ENCODE results near the gene DIRAS2.
"Not testable (repeated sequence)": the region's sequence is repeated elsewhere in the genome, so short reads cannot be mapped to it uniquely, and the experiment has no call there.

DIRAS2 gene

GRCh38 chr9:90642570-90643539, at the start of gene DIRAS2:
Gene DIRAS2, minus strand, starts transcription at chr9:90642824. Its CDS starts 28,997 bp downstream, at chr9:90613827.
- no peak for DNase-seq
- TF ChIP-seq POLR2A (IDR thresholded peaks at IDR 0.05; ENCODE audit: low read length) (no peak), GATA1 (IDR thresholded peaks at IDR 0.05; ENCODE audit: low read depth, low read length) (no peak)

GRCh38 chr9:90684736-90685135, 42.1 kb upstream of the DIRAS2 start:
- TF ChIP-seq POLR2A (IDR thresholded peaks at IDR 0.05; ENCODE audit: low read length) (no peak), GATA1 (IDR thresholded peaks at IDR 0.05; ENCODE audit: low read depth, low read length) (no peak)
- no peak for DNase-seq

- no peak for DNase-seq
- TF ChIP-seq POLR2A (IDR thresholded peaks at IDR 0.05; ENCODE audit: low read length) (no peak), GATA1 (IDR thresholded peaks at IDR 0.05; ENCODE audit: low read depth, low read length) (no peak)
These were observed 41.5 kb upstream of the DIRAS2 start for GRCh38 chr9:90684106-90684505.

- TF ChIP-seq GATA1 (IDR thresholded peaks at IDR 0.05; ENCODE audit: low read depth, low read length) (no peak), POLR2A (IDR thresholded peaks at IDR 0.05; ENCODE audit: low read length) (no peak)
These were observed 37.9 kb upstream of the DIRAS2 start for GRCh38 chr9:90680534-90680933.

GRCh38 chr9:90665072-90665471, 22.4 kb upstream of the DIRAS2 start:
- no peak for DNase-seq
- TF ChIP-seq GATA1 (IDR thresholded peaks at IDR 0.05; ENCODE audit: low read depth, low read length) = no peak
- TF ChIP-seq POLR2A (IDR thresholded peaks at IDR 0.05; ENCODE audit: low read length) = no peak

More at GRCh38 chr9:90680534-90680933, 37.9 kb upstream of the DIRAS2 start:
- no peak for DNase-seq

- DNase-seq = no peak
- TF ChIP-seq GATA1 (IDR thresholded peaks at IDR 0.05; ENCODE audit: low read depth, low read length) (no peak), POLR2A (IDR thresholded peaks at IDR 0.05; ENCODE audit: low read length) (no peak)
These were observed 17.2 kb upstream of the DIRAS2 start for GRCh38 chr9:90659650-90660364.

GRCh38 chr9:90658783-90659182, 16.2 kb upstream of the DIRAS2 start:
- no peak for TF ChIP-seq POLR2A (IDR thresholded peaks at IDR 0.05; ENCODE audit: low read length)
- no peak for TF ChIP-seq GATA1 (IDR thresholded peaks at IDR 0.05; ENCODE audit: low read depth, low read length)
- DNase-seq = no peak

- no peak for DNase-seq
- TF ChIP-seq GATA1 (IDR thresholded peaks at IDR 0.05; ENCODE audit: low read depth, low read length) (no peak), POLR2A (IDR thresholded peaks at IDR 0.05; ENCODE audit: low read length) (no peak)
These were observed 15.6 kb upstream of the DIRAS2 start for GRCh38 chr9:90658181-90658580.

- not testable (repeated sequence) for DNase-seq
These were observed 14.3 kb upstream of the DIRAS2 start for GRCh38 chr9:90656876-90657275.

- DNase-seq = no peak
- TF ChIP-seq POLR2A (IDR thresholded peaks at IDR 0.05; ENCODE audit: low read length) (no peak), GATA1 (IDR thresholded peaks at IDR 0.05; ENCODE audit: low read depth, low read length) (no peak)
These were observed 8.6 kb upstream of the DIRAS2 start for GRCh38 chr9:90651246-90651645.

GRCh38 chr9:90647843-90648242, 5.2 kb upstream of the DIRAS2 start:
- DNase-seq = no peak
- TF ChIP-seq POLR2A (IDR thresholded peaks at IDR 0.05; ENCODE audit: low read length) = no peak
- TF ChIP-seq GATA1 (IDR thresholded peaks at IDR 0.05; ENCODE audit: low read depth, low read length) = no peak

- no peak for TF ChIP-seq POLR2A (IDR thresholded peaks at IDR 0.05; ENCODE audit: low read length)
- no peak for TF ChIP-seq GATA1 (IDR thresholded peaks at IDR 0.05; ENCODE audit: low read depth, low read length)
- no peak for DNase-seq
These were observed 3.1 kb upstream of the DIRAS2 start for GRCh38 chr9:90645721-90646120.

- TF ChIP-seq POLR2A (IDR thresholded peaks at IDR 0.05; ENCODE audit: low read length) = no peak
- no peak for TF ChIP-seq GATA1 (IDR thresholded peaks at IDR 0.05; ENCODE audit: low read depth, low read length)
- DNase-seq = no peak
These were observed 638 bp downstream of the DIRAS2 start for GRCh38 chr9:90641884-90642487.

- TF ChIP-seq GATA1 (IDR thresholded peaks at IDR 0.05; ENCODE audit: low read depth, low read length) (no peak), POLR2A (IDR thresholded peaks at IDR 0.05; ENCODE audit: low read length) (no peak)
- no peak for DNase-seq
These were observed 1.5 kb downstream of the DIRAS2 start for GRCh38 chr9:90641086-90641485.

All from erythroblast (primary cell).